ENCODE data around the gene ATAD5.

ATAD5 gene

GRCh38 chr17:30869005-30869404, 37.2 kb downstream of the ATAD5 start:
- DNase-seq (ENCODE audit: extremely low read depth, low read depth) = no peak
- TF ChIP-seq CTCF (IDR thresholded peaks at IDR 0.05; ENCODE audit: low read depth, low read length, missing control alignments) = no peak
- no peak overlapping the region for H3K4me3 ChIP-seq (replicated peaks; ENCODE audit: low read depth, low read length)

GRCh38 chr17:30886187-30886586, 54.4 kb downstream of the ATAD5 start:
- DNase-seq (ENCODE audit: extremely low read depth, low read depth) = no peak
- no peak for TF ChIP-seq CTCF (IDR thresholded peaks at IDR 0.05; ENCODE audit: low read depth, low read length, missing control alignments)

GRCh38 chr17:30894236-30894635, 62.5 kb downstream of the ATAD5 start:
- no peak overlapping the region for H3K4me3 ChIP-seq (replicated peaks; ENCODE audit: low read depth, low read length)
- TF ChIP-seq CTCF (IDR thresholded peaks at IDR 0.05; ENCODE audit: low read depth, low read length, missing control alignments) = no peak
- no peak for DNase-seq (ENCODE audit: extremely low read depth, low read depth)

More at GRCh38 chr17:30886187-30886586, 54.4 kb downstream of the ATAD5 start:
- H3K4me3 ChIP-seq (replicated peaks; ENCODE audit: low read depth, low read length) = no peak overlapping the region

- TF ChIP-seq CTCF (IDR thresholded peaks at IDR 0.05; ENCODE audit: low read depth, low read length, missing control alignments) = no peak
- H3K4me3 ChIP-seq (replicated peaks; ENCODE audit: low read depth, low read length) = no peak overlapping the region
- DNase-seq (ENCODE audit: extremely low read depth, low read depth) = no peak
Measured at GRCh38 chr17:30897311-30897710, 65.5 kb downstream of the ATAD5 start.

GRCh38 chr17:30905742-30906100, 74.0 kb downstream of the ATAD5 start:
- DNase-seq (ENCODE audit: extremely low read depth, low read depth) = no peak
- TF ChIP-seq CTCF (IDR thresholded peaks at IDR 0.05; ENCODE audit: low read depth, low read length, missing control alignments) = no peak
- peak overlapping the region; percentile 86 for H3K4me3 ChIP-seq (replicated peaks; ENCODE audit: low read depth, low read length)

- DNase-seq (ENCODE audit: extremely low read depth, low read depth) = peak; percentile 48
- TF ChIP-seq CTCF (IDR thresholded peaks at IDR 0.05; ENCODE audit: low read depth, low read length, missing control alignments) = no peak
- H3K4me3 ChIP-seq (replicated peaks; ENCODE audit: low read depth, low read length) = peak within 1 kb of the TSS; percentile 86
Measured at GRCh38 chr17:30906101-30906911, 74.5 kb downstream of the ATAD5 start, which contains the start of gene TEFM. TEFM (minus strand) TSS chr17:30906238; CDS start chr17:30906198, 40 bp downstream.
